GM12865 (cell line): ENCODE results near the gene SLC7A10.

Source experiments
- DNase-seq: peaks from one replicate; pipeline ENCODE4 v3.0.0; 2010; ENCODE audit warnings: low read depth
- H3K4me3 ChIP-seq: 2 replicates; pipeline ENCODE4 v1.5.1; 2011; ENCODE audit warnings: mild to moderate bottlenecking, low read depth, low read length, control low read depth
- TF ChIP-seq, protein P1 (sequence below): IDR thresholded peaks from 2 replicates; pipeline ENCODE4 v1.5.1; 2011; ENCODE audit warnings: low read length, control low read depth, low read depth, inconsistent platforms; ENCODE audit not compliant: insufficient read depth; ENCODE audit errors: missing control alignments

Gene SLC7A10

GRCh38 chr19:33261511-33262189 lies 36.0 kb upstream of the SLC7A10 start:
- no peak overlapping the region for H3K4me3 ChIP-seq
- no peak for DNase-seq
- TF ChIP-seq, protein P1, sequence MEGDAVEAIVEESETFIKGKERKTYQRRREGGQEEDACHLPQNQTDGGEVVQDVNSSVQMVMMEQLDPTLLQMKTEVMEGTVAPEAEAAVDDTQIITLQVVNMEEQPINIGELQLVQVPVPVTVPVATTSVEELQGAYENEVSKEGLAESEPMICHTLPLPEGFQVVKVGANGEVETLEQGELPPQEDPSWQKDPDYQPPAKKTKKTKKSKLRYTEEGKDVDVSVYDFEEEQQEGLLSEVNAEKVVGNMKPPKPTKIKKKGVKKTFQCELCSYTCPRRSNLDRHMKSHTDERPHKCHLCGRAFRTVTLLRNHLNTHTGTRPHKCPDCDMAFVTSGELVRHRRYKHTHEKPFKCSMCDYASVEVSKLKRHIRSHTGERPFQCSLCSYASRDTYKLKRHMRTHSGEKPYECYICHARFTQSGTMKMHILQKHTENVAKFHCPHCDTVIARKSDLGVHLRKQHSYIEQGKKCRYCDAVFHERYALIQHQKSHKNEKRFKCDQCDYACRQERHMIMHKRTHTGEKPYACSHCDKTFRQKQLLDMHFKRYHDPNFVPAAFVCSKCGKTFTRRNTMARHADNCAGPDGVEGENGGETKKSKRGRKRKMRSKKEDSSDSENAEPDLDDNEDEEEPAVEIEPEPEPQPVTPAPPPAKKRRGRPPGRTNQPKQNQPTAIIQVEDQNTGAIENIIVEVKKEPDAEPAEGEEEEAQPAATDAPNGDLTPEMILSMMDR, result no peak

- TF ChIP-seq, protein P1, result no peak
- no peak for DNase-seq
- no peak overlapping the region for H3K4me3 ChIP-seq
Measured at GRCh38 chr19:33260628-33261418, 35.2 kb upstream of the SLC7A10 start.

DNA sequence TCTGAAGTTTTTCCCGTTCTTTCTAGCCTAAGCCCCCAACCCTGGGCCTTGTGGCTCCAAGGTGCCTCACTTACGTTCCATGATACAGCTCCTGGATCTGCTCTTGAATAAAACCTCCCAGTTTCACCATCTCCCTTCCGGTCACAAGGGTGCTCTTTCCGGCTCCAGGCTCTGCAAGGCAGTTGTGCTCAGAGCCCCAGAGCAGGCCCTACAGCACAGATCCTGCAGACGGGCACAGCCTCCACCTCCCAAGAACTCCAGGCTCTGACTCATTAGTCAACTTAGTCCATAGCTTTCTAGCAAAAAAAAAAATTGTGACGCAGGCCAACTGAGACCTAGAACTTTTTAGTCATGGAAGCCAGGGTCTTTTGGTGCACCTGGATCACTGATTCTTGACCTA lies 33.9 kb upstream of the SLC7A10 start:
- TF ChIP-seq, protein P1, result no peak
- no peak overlapping the region for H3K4me3 ChIP-seq
- no peak for DNase-seq

DNA sequence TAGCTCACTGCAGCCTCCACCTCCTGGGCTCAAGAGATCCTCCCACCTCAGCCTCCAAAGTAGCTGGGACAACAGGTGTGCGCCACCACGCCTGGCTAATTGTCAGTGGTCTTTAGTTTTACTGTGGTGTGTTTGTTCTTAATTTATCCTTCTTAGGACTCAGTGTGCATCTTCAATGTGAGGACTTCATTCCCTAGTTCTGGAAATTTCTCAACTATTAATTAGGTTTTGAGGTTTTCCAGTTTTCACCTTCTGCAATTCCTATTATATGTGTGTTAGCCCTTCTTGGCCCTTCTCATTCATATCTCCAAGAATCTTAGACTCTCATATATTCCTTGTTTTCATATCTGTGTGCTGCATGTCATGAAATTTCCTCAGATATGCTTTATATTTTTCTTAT lies 32.2 kb upstream of the SLC7A10 start:
- DNase-seq, result no peak
- no peak overlapping the region for H3K4me3 ChIP-seq
- TF ChIP-seq, protein P1, result no peak

DNA sequence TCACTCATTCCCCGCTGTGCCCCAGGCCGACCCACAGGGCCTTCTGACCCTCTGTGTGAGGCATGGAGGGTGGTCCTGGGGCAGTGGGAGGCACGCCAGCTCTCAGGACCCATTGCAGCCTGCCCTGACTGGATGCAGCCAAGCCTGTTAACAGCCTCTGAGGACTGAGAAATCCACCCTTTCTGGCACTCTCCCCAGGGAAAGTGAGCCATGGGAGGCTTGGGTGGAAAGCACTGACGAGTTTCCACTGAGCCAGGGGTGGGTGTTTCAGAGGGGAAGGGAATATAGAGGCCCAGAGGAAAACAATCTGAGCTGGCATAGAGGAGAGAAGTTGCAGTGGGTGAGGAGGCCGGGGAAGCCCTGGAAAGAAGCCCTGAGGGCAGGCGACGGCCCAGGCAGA lies 30.6 kb upstream of the SLC7A10 start:
- TF ChIP-seq, protein P1, result no peak
- H3K4me3 ChIP-seq, result no peak overlapping the region
- no peak for DNase-seq

DNA sequence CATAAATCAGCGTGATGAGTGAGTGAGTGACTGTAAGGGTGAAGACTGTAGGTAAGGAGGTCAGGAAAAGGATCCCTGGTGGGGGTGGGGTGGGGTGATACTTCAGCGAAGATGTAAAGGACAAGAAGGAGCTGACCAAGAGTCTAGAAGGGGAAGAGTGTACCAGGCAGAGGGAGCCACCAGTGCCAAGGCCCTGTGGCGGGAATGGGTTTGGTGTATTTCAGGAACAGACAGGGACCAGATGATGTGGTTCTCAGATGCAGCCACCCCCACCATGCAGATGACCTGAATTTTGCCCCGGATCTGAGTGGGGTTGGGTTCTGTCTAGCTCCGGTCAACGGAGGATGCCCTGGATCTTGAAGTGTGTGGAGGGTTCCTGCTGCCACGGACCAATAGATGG lies 30.1 kb upstream of the SLC7A10 start:
- H3K4me3 ChIP-seq, result no peak overlapping the region
- TF ChIP-seq, protein P1, result no peak

More for the DNA sequence above, 30.1 kb upstream of the SLC7A10 start:
- DNase-seq, result no peak
